Activated CD8-positive, alpha-beta memory T cell treated with anti-CD3 and anti-CD28 coated beads, Interleukin-2, amount 10 ng/mL, durations not matched to agents 7 days and 5 days (primary cell): Measurements from ENCODE around the gene C2CD4C. TPM values are rescaled to one million over a fixed set of nuclear protein-coding genes. Genes with fewer than 3 reads are reported as not detected.
"Not testable (repeated sequence)": the region's sequence is repeated elsewhere in the genome, so short reads cannot be mapped to it uniquely, and the experiment has no call there.

Experiments used
- ATAC-seq: fragments of 150-1000 bp; cut with Tn5 transposase; one replicate; pipeline ENCODE4 v1.10.0; 2021; ENCODE audit warnings: moderate library complexity
- CTCF ChIA-PET: fragments of 350-600 bp; sonication (Branson Sonifier 250); formaldehyde crosslinking; loops from one replicate; lab custom pipeline; 2021; ENCODE audit warnings: antibody characterized with exemption; lab: Charles Lee
- DNase-seq: peaks from one replicate; pipeline ENCODE4 v3.0.0-alpha.2; 2020
- H3K27ac Mint-ChIP-seq: one replicate; pipeline ENCODE4 v1.8.0; 2021; ENCODE audit warnings: mild to moderate bottlenecking, mixed read lengths
- H3K27me3 Mint-ChIP-seq: one replicate; pipeline ENCODE4 v1.8.0; 2021; ENCODE audit warnings: mixed read lengths
- H3K36me3 Mint-ChIP-seq: one replicate; pipeline ENCODE4 v1.8.0; 2021; ENCODE audit warnings: mild to moderate bottlenecking, mixed read lengths
- H3K4me1 Mint-ChIP-seq: one replicate; pipeline ENCODE4 v1.8.0; 2021; ENCODE audit warnings: mixed read lengths
- H3K4me3 Mint-ChIP-seq: one replicate; pipeline ENCODE4 v1.8.0; 2021; ENCODE audit warnings: mild to moderate bottlenecking, moderate library complexity, mixed read lengths
- H3K9me3 Mint-ChIP-seq: one replicate; pipeline ENCODE4 v1.8.0; 2022; ENCODE audit warnings: low read depth, mixed read lengths
- total RNA-seq, 2 experiments: library from RNA; stranded (reverse); gene quantifications; one replicate each; pipeline ENCODE4 v1.2.3, GENCODE V29; 2021

The C2CD4C gene
- total RNA-seq, 2 experiments from 2014 or later: not detected

DNA sequence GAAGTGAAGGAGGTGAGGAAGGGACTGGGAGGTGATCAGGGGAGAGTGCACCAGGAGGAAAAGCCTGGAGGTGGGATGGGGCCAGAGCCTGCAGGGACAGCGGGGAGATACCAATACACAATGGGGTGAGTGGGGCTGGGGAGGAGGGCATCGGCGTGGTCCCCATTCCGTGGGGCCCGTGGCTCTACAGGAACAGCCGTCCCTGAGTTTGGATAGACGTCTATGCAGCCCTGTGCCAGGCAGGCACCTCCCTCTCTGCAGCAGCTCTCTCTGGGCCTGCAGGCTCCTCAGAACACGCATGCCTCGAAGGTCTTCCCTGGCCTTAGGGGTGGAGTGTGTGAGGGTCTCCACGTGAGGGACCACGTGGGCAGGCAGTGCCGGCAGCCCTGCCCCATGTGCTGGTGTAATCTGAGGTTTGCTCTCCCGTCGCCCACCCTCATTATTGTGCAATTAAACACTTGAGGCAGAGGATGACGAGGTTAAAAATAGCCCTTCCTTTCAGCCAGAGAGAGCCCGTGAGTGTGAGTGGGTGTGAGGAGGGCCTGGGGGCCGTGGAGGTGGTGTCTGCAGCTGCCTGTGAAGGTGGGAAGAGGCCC lies 16.5 kb downstream of the C2CD4C start:
- peaks cover 3% of the 10 kb centered on the region for H3K27me3 Mint-ChIP-seq
- ATAC-seq: no peak

DNA sequence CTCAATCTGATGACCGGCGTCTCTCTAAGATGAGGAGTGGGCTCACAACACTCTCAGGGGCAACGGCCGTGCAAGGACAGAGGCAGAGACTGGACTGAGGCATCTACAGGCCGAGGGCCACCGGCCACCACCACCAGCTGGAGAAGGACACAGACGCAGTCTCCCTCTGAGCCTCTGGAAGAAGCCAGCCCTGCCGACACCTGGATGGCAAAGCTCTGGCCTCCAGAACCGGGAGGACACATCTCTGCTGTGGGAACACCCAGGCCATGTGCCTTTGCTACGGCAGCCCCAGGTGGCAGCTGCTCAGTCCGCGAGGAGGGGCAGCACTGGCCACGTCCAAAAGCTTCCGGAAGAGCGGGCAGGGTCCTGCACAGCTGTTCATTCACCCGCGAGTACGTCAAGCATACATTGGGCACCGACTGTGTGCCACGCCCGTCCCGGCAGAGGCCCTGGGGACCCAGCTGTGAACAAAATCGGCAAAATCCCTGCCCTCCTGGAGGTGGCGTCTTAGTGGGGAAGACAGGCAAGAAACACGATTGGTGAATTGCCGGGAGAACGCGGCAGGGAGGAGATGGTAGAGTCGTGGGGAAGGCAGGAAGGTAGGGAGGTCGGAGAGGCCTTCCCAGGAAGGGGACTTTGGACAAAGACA lies 17.1 kb downstream of the C2CD4C start:
- CTCF ChIA-PET: no interaction called here
- ATAC-seq (no peak), DNase-seq (no peak)
- H3K27me3 Mint-ChIP-seq: peaks cover 6% of the 10 kb centered on the region
- H3K4me3 Mint-ChIP-seq: no peak overlapping the region
- H3K36me3 Mint-ChIP-seq: peaks cover 10% of the 10 kb centered on the region
- no peaks in the 10 kb centered on the region for H3K4me1 Mint-ChIP-seq
- H3K27ac Mint-ChIP-seq: no peak overlapping the region
- peaks cover 20% of the 10 kb centered on the region for H3K9me3 Mint-ChIP-seq

More for the DNA sequence above, 16.5 kb downstream of the C2CD4C start:
- Mint-ChIP-seq H3K36me3 (peaks cover 10% of the 10 kb centered on the region), H3K4me3 (no peak overlapping the region), H3K9me3 (peaks cover 20% of the 10 kb centered on the region), H3K27ac (no peak overlapping the region), H3K4me1 (no peaks in the 10 kb centered on the region)
- CTCF ChIA-PET: no interaction called here
- no peak for DNase-seq

DNA sequence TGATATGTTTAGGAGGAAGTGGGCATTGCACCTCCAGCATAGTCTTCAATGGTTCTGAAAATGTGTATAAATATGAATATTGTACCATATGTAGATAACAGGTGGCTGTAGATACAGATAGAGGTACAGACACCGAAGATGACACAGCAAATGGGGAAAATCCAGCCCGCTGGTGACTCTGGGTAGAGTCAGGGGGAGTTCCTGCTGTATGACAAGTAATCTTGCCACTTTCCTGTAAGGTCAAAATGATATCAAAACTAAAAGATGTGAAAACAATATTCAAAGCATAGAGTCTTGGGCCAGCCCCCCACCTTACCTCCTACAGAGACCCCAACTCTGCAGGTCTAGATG lies 17.8 kb downstream of the C2CD4C start:
- Mint-ChIP-seq H3K36me3 (peaks cover 9% of the 10 kb centered on the region), H3K27ac (no peak overlapping the region), H3K9me3 (peaks cover 20% of the 10 kb centered on the region), H3K4me3 (no peak overlapping the region), H3K4me1 (no peaks in the 10 kb centered on the region), H3K27me3 (peaks cover 13% of the 10 kb centered on the region)
- DNase-seq (no peak), ATAC-seq (no peak)
- CTCF ChIA-PET: no interaction called here

DNA sequence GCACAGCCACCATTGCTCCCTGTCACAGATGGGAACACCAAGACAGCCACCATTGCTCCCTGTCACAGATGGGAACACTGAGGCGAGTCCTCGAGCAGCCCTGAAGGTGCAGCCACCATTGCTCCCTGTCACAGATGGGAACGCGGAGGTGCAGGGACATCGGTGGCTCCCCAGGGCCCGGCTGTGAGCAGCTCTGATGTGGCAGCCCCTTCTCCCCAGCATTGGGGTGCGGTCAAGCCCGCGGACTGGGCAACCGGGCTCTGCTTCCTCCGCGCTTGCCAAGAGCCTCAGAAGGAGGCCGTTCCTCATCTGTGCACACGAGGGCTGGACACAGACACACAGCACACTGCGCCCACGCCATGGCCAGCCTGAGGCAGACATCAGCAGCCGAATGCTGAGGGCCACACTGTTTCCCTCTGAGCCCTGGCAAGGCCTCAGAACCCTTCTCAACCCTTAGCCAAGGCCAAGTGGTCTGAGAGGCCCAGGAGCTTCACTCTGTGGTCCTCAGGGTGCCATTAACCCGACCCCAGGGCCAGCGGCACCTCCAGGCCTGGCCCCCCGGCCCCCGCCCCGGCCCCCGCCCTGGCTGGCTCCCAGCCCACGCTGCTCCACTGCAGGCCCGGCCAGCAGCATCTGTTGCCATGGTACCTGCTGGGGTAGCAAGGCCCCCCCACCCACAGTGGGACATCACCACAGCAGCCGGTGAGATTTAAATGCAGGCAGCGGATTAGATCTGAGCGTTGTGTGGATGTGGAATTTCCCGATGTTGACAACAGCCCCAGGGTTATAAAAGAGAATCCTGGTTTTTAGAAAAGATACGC lies 18.4 kb downstream of the C2CD4C start:
- no peak overlapping the region for H3K27ac Mint-ChIP-seq
- DNase-seq (no peak), ATAC-seq (no peak)
- peaks cover 19% of the 10 kb centered on the region for H3K27me3 Mint-ChIP-seq
- no peak overlapping the region for H3K4me3 Mint-ChIP-seq
- H3K9me3 Mint-ChIP-seq: peaks cover 18% of the 10 kb centered on the region
- CTCF ChIA-PET: no interaction called here
- H3K4me1 Mint-ChIP-seq: no peaks in the 10 kb centered on the region
- peaks cover 6% of the 10 kb centered on the region for H3K36me3 Mint-ChIP-seq

- Mint-ChIP-seq H3K4me3 (no peak overlapping the region), H3K9me3 (peaks cover 15% of the 10 kb centered on the region), H3K36me3 (peaks cover 5% of the 10 kb centered on the region), H3K4me1 (no peaks in the 10 kb centered on the region), H3K27me3 (peaks cover 24% of the 10 kb centered on the region), H3K27ac (no peak overlapping the region)
- CTCF ChIA-PET: no interaction called here
- ATAC-seq (no peak), DNase-seq (no peak)
These were observed 19.0 kb downstream of the C2CD4C start for GRCh38 chr19:389935-390289.

- ATAC-seq: no peak
- Mint-ChIP-seq H3K27me3 (peaks cover 27% of the 10 kb centered on the region), H3K4me3 (no peak overlapping the region), H3K9me3 (peaks cover 14% of the 10 kb centered on the region), H3K27ac (no peak overlapping the region), H3K36me3 (peaks cover 3% of the 10 kb centered on the region), H3K4me1 (no peaks in the 10 kb centered on the region)
- CTCF ChIA-PET: no interaction called here
- DNase-seq: no peak
These were observed 19.6 kb downstream of the C2CD4C start for GRCh38 chr19:389255-389934.

DNA sequence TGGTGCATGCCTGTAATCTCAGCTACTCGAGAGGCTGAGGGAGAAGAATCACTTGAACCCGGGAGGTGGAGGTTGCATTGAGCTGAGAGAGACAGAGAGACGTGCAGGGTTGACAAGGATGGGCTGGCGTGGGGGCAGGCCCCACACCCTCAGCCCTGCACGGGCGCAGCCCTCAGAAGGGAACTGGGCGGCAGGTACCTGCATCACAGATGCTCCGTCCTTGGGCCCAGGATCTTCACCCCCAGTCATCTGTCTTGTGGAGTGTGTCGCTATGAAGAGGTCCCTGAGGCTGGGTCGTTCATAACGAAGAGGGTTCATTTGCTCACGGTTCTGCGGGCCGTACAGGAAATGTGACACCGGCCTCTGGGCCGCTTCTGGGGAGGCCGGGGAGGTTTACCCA lies 20.3 kb downstream of the C2CD4C start:
- Mint-ChIP-seq H3K4me3 (no peak overlapping the region), H3K36me3 (no peaks in the 10 kb centered on the region), H3K9me3 (peaks cover 11% of the 10 kb centered on the region), H3K4me1 (no peaks in the 10 kb centered on the region), H3K27ac (no peak overlapping the region), H3K27me3 (peaks cover 34% of the 10 kb centered on the region)
- ATAC-seq: no peak
- DNase-seq: no peak
- CTCF ChIA-PET: no interaction called here

DNA sequence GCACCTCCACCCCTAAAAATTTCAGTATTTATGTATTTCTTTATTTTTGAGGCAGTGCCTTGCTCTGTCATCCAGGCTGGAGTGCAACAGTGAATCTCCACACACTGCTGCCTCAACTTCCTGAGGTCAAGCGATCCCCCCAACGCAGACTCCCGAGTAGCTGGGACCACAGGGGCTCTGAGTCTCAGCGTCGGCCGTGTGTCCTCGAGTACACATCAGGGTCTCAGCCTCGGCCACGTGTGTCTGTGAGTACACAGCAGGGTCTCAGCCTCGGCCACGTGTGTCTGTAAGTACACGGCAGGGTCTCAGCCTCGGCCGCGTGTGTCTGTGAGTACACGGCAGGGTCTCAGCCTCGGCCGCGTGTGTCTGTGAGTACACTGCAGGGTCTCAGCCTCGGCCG lies 21.2 kb downstream of the C2CD4C start:
- H3K4me3 Mint-ChIP-seq: no peak overlapping the region
- peaks cover 6% of the 10 kb centered on the region for H3K4me1 Mint-ChIP-seq
- ATAC-seq (no peak), DNase-seq (no peak)
- H3K27ac Mint-ChIP-seq: no peak overlapping the region
- peaks cover 3% of the 10 kb centered on the region for H3K9me3 Mint-ChIP-seq
- H3K27me3 Mint-ChIP-seq: peaks cover 42% of the 10 kb centered on the region
- no peaks in the 10 kb centered on the region for H3K36me3 Mint-ChIP-seq
- CTCF ChIA-PET: no interaction called here

DNA sequence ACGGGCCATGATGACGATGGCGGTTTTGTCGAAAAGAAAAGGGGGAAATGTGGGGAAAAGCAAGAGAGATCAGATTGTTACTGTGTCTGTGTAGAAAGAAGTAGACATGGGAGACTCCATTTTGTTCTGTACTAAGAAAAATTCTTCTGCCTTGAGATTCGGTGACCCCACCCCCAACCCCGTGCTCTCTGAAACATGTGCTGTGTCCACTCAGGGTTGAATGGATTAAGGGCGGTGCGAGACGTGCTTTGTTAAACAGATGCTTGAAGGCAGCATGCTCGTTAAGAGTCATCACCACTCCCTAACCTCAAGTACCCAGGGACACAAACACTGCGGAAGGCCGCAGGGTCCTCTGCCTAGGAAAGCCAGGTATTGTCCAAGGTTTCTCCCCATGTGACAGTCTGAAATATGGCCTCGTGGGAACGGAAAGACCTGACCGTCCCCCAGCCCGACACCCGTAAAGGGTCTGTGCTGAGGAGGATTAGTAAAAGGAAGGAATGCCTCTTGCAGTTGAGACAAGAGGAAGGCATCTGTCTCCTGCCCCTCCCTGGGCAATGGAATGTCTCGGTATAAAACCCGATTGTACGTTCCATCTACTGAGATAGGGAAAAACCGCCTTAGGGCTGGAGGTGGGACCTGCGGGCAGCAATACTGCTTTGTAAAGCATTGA lies 22.2 kb downstream of the C2CD4C start:
- H3K4me3 Mint-ChIP-seq, ATAC-seq, H3K27ac Mint-ChIP-seq, H3K4me1 Mint-ChIP-seq, DNase-seq, H3K36me3 Mint-ChIP-seq, H3K9me3 Mint-ChIP-seq, CTCF ChIA-PET: not testable (repeated sequence)
- H3K27me3 Mint-ChIP-seq: peaks cover 45% of the 10 kb centered on the region

GRCh38 chr19:386189-386588 lies 22.8 kb downstream of the C2CD4C start:
- DNase-seq, H3K36me3 Mint-ChIP-seq, H3K27ac Mint-ChIP-seq, H3K4me1 Mint-ChIP-seq, CTCF ChIA-PET, H3K4me3 Mint-ChIP-seq, H3K9me3 Mint-ChIP-seq, ATAC-seq: not testable (repeated sequence)
- H3K27me3 Mint-ChIP-seq: peaks cover 45% of the 10 kb centered on the region

GRCh38 chr19:384799-385169 lies 24.2 kb downstream of the C2CD4C start:
- Mint-ChIP-seq H3K4me1 (peaks cover 10% of the 10 kb centered on the region), H3K9me3 (no peaks in the 10 kb centered on the region), H3K27ac (no peak overlapping the region), H3K36me3 (peaks cover 1% of the 10 kb centered on the region), H3K4me3 (no peak overlapping the region), H3K27me3 (peaks cover 45% of the 10 kb centered on the region)
- CTCF ChIA-PET: interaction anchor here (1.1 kb wide), 1 partner anchor 94 kb away, joined by 4 read pairs; no protein-coding TSS in a partner anchor
- no peak for DNase-seq
- no peak for ATAC-seq

DNA sequence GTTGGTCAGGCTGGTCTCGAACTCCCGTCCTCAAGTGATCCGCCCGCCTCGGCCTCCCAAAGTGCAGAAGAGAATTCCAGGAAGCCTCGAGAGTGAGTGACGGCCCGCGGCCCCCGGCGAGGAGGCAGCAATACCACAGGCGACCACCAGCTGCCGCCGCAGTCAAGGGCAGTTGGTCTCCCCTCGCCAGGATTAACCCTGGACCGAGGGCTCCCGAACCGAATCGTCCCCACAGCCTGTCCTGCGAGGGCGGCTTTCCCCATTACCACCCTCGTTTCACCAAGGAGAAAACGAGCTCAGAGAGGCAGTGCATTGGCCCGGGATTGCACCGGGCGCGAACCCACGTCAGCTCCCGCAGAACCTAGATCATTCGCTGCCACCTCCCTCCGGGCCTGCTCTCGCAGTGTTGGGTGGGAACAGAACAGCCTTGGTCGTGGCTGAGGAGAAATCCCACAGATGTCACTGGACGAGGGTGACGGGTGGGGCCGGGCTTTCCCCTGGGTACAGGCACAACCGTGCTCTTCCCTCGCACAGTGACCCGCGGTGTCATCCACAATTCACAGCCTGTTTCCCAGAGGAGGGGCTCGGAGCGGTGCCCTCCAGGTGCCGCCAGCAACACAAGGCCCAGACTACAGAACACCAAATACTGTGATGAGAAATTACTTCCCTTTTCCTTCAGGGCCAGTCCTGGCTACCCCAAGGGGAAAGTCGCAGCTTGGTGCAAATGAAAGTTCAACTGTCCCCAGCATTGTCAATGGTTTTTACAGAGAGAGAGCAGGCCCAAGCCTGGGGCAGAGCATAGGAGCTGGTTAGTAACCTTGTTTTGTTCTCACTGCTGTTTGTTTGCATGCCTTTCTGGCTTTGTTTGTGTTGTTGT lies 24.8 kb downstream of the C2CD4C start:
- no peak overlapping the region for H3K4me3 Mint-ChIP-seq

More for the DNA sequence above, 24.8 kb downstream of the C2CD4C start:
- CTCF ChIA-PET: interaction anchor here (1.1 kb wide), 1 partner anchor 95 kb away, joined by 4 read pairs; no protein-coding TSS in a partner anchor
- Mint-ChIP-seq H3K27ac (no peak overlapping the region), H3K4me1 (peaks cover 10% of the 10 kb centered on the region), H3K9me3 (no peaks in the 10 kb centered on the region), H3K36me3 (peaks cover 1% of the 10 kb centered on the region), H3K27me3 (peaks cover 45% of the 10 kb centered on the region)
- no peak for ATAC-seq
- DNase-seq: no peak
